Measurements from ENCODE around the gene SFMBT2.
A peak's percentile ranks its signal among the peaks of the same experiment; 100 is the strongest.

Gene SFMBT2

GRCh38 chr10:7248585-7249164 is 162.2 kb downstream of the SFMBT2 start:
- DNase-seq (ENCODE audit: insufficient read length) (no peak), FAIRE-seq (no peak)
- TF ChIP-seq TAF1 (IDR thresholded peaks at IDR 0.05; ENCODE audit: borderline replicate concordance, low read depth, low read length), result no peak
- no peak for TF ChIP-seq POLR2AphosphoS5 (IDR thresholded peaks at IDR 0.05; ENCODE audit: low read depth, low read length)
- TF ChIP-seq POLR2A (IDR thresholded peaks at IDR 0.05; ENCODE audit: low read depth, low read length), result no peak

- DNase-seq (ENCODE audit: insufficient read length), result no peak
- TF ChIP-seq POLR2AphosphoS5 (IDR thresholded peaks at IDR 0.05; ENCODE audit: low read depth, low read length) (no peak), TAF1 (IDR thresholded peaks at IDR 0.05; ENCODE audit: borderline replicate concordance, low read depth, low read length) (no peak), POLR2A (IDR thresholded peaks at IDR 0.05; ENCODE audit: low read depth, low read length) (no peak)
- no peak for FAIRE-seq
These were observed 162.7 kb downstream of the SFMBT2 start for GRCh38 chr10:7248148-7248547.

- TF ChIP-seq POLR2AphosphoS5 (IDR thresholded peaks at IDR 0.05; ENCODE audit: low read depth, low read length) (no peak), POLR2A (IDR thresholded peaks at IDR 0.05; ENCODE audit: low read depth, low read length) (no peak), TAF1 (IDR thresholded peaks at IDR 0.05; ENCODE audit: borderline replicate concordance, low read depth, low read length) (no peak)
- FAIRE-seq, result no peak
- DNase-seq (ENCODE audit: insufficient read length), result no peak
These were observed 165.3 kb downstream of the SFMBT2 start for GRCh38 chr10:7245505-7245904.

GRCh38 chr10:7243873-7244272 is 167.0 kb downstream of the SFMBT2 start:
- peak; percentile 76 for FAIRE-seq
- TF ChIP-seq TAF1 (IDR thresholded peaks at IDR 0.05; ENCODE audit: borderline replicate concordance, low read depth, low read length) (no peak), POLR2A (IDR thresholded peaks at IDR 0.05; ENCODE audit: low read depth, low read length) (no peak), POLR2AphosphoS5 (IDR thresholded peaks at IDR 0.05; ENCODE audit: low read depth, low read length) (no peak)
- no peak for DNase-seq (ENCODE audit: insufficient read length)

- no peak for DNase-seq (ENCODE audit: insufficient read length)
- no peak for FAIRE-seq
- TF ChIP-seq POLR2AphosphoS5 (IDR thresholded peaks at IDR 0.05; ENCODE audit: low read depth, low read length), result no peak
- TF ChIP-seq TAF1 (IDR thresholded peaks at IDR 0.05; ENCODE audit: borderline replicate concordance, low read depth, low read length), result no peak
- no peak for TF ChIP-seq POLR2A (IDR thresholded peaks at IDR 0.05; ENCODE audit: low read depth, low read length)
These were observed 167.7 kb downstream of the SFMBT2 start for GRCh38 chr10:7243139-7243538.

- TF ChIP-seq POLR2AphosphoS5 (IDR thresholded peaks at IDR 0.05; ENCODE audit: low read depth, low read length) (no peak), POLR2A (IDR thresholded peaks at IDR 0.05; ENCODE audit: low read depth, low read length) (no peak)
- peak; percentile 9 for FAIRE-seq
- DNase-seq (ENCODE audit: insufficient read length), result no peak
These were observed 171.4 kb downstream of the SFMBT2 start for GRCh38 chr10:7239312-7239985.

- FAIRE-seq (peak; percentile 78), DNase-seq (ENCODE audit: insufficient read length) (no peak)
- TF ChIP-seq POLR2A (IDR thresholded peaks at IDR 0.05; ENCODE audit: low read depth, low read length) (no peak), POLR2AphosphoS5 (IDR thresholded peaks at IDR 0.05; ENCODE audit: low read depth, low read length) (no peak), TAF1 (IDR thresholded peaks at IDR 0.05; ENCODE audit: borderline replicate concordance, low read depth, low read length) (no peak)
These were observed 175.5 kb downstream of the SFMBT2 start for GRCh38 chr10:7235376-7235775.

GRCh38 chr10:7234109-7234508 is 176.7 kb downstream of the SFMBT2 start:
- FAIRE-seq, result no peak
- no peak for DNase-seq (ENCODE audit: insufficient read length)
- TF ChIP-seq POLR2A (IDR thresholded peaks at IDR 0.05; ENCODE audit: low read depth, low read length) (no peak), TAF1 (IDR thresholded peaks at IDR 0.05; ENCODE audit: borderline replicate concordance, low read depth, low read length) (no peak), POLR2AphosphoS5 (IDR thresholded peaks at IDR 0.05; ENCODE audit: low read depth, low read length) (no peak)

- peak; percentile 17 for FAIRE-seq
- TF ChIP-seq POLR2A (IDR thresholded peaks at IDR 0.05; ENCODE audit: low read depth, low read length) (no peak), POLR2AphosphoS5 (IDR thresholded peaks at IDR 0.05; ENCODE audit: low read depth, low read length) (no peak), TAF1 (IDR thresholded peaks at IDR 0.05; ENCODE audit: borderline replicate concordance, low read depth, low read length) (no peak)
- DNase-seq (ENCODE audit: insufficient read length), result no peak
These were observed 177.4 kb downstream of the SFMBT2 start for GRCh38 chr10:7233259-7233991.

- FAIRE-seq (no peak), DNase-seq (ENCODE audit: insufficient read length) (no peak)
These were observed 179.1 kb downstream of the SFMBT2 start for GRCh38 chr10:7231509-7232414.

GRCh38 chr10:7230951-7231350 is 179.9 kb downstream of the SFMBT2 start:
- TF ChIP-seq POLR2AphosphoS5 (IDR thresholded peaks at IDR 0.05; ENCODE audit: low read depth, low read length), result no peak
- no peak for TF ChIP-seq TAF1 (IDR thresholded peaks at IDR 0.05; ENCODE audit: borderline replicate concordance, low read depth, low read length)
- no peak for TF ChIP-seq POLR2A (IDR thresholded peaks at IDR 0.05; ENCODE audit: low read depth, low read length)
- DNase-seq (ENCODE audit: insufficient read length), result no peak
- FAIRE-seq, result no peak

More at GRCh38 chr10:7231509-7232414, 179.1 kb downstream of the SFMBT2 start:
- no peak for TF ChIP-seq TAF1 (IDR thresholded peaks at IDR 0.05; ENCODE audit: borderline replicate concordance, low read depth, low read length)
- no peak for TF ChIP-seq POLR2A (IDR thresholded peaks at IDR 0.05; ENCODE audit: low read depth, low read length)
- TF ChIP-seq POLR2AphosphoS5 (IDR thresholded peaks at IDR 0.05; ENCODE audit: low read depth, low read length), result no peak

Measured in GM12892 (cell line).